Stimulated activated memory B cell treated with anti-CD40 and anti-IgM and Interleukin-4, amounts not matched to agents 10 μg/mL and 1 μg/mL and 100 μg/mL, for 72 hours (primary cell): ENCODE measurements around the gene KCNN3.

Experiments
- ATAC-seq: fragments of 150-1000 bp; cut with Tn5 transposase; 2 replicates; pipeline ENCODE4 v1.10.0; 2021
- H3K27ac Mint-ChIP-seq: one replicate; pipeline ENCODE4 v1.8.0; 2022; ENCODE audit warnings: mild to moderate bottlenecking, mixed read lengths
- H3K27me3 Mint-ChIP-seq: one replicate; pipeline ENCODE4 v1.8.0; 2022; ENCODE audit warnings: mixed read lengths
- H3K36me3 Mint-ChIP-seq: one replicate; pipeline ENCODE4 v1.8.0; 2022; ENCODE audit warnings: mixed read lengths
- H3K4me1 Mint-ChIP-seq: one replicate; pipeline ENCODE4 v1.8.0; 2022; ENCODE audit warnings: mixed read lengths
- H3K4me3 Mint-ChIP-seq: one replicate; pipeline ENCODE4 v1.8.0; 2022; ENCODE audit warnings: mild to moderate bottlenecking, moderate library complexity, mixed read lengths
- H3K9me3 Mint-ChIP-seq: one replicate; pipeline ENCODE4 v1.8.0; 2022; ENCODE audit warnings: mixed read lengths

KCNN3 gene

DNA sequence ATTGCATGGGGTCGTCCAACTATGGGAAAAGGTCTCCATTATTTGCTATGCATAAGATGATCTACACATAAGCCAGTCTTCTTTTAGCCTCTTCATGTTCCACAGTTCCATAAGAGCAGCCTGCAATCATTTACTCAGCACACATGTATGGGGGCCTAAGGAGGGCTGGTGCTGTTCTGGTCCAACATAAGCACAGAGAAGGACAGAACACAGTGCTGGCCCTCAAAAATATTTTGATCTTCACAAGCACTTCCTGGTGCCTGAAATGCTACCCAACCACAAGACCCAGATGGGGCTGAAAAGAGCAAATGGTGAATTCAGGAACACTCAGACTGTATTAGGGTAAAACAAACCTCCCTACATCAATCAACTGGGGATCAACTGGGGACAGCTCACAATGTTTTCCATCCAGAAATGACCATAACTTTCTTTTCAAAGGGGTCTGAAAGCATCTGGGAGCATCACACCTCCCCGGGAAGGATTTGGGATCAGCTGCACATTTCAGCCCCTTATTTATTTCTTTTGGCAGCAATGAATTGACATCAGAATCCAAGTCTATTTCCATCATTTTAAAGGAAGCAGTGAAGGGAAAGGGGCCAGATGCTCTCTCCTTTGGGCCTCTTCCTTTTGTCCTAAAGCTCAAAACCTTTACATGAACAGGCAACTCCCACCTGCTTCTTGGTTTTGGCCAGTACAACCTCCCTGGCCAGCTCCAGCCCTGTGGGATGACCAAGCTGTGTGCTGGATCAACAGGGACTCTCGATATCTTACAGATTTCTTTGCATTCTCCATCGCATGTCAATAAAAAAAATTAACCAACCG, 45.7 kb downstream of the KCNN3 start:
- H3K36me3 Mint-ChIP-seq, result no peaks in the 10 kb centered on the region
- no peak overlapping the region for H3K4me3 Mint-ChIP-seq
- no peaks in the 10 kb centered on the region for H3K27me3 Mint-ChIP-seq
- ATAC-seq, result no peak
- peaks cover 14% of the 10 kb centered on the region for H3K4me1 Mint-ChIP-seq
- no peak overlapping the region for H3K27ac Mint-ChIP-seq
- no peaks in the 10 kb centered on the region for H3K9me3 Mint-ChIP-seq

DNA sequence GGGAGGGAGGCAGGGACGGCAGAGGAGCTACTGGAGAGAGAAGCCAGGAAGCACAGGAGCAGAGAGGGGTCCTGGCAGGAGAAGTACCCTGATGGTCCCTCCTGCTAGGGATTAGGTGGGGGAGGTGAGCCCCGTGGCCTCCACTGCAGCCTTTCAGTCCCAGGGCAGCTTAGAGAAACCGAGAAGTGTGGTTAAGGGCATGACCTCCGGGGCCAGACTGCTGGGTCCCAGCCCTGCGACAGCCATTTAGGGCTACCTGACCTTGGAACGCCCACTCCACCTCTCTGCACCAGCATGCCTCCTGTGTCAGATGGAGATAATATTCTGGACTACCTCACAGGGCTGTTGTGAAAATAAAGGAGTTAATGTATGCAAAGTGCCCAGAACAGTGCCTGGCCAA, 47.4 kb downstream of the KCNN3 start:
- no peak overlapping the region for H3K4me3 Mint-ChIP-seq
- no peaks in the 10 kb centered on the region for H3K36me3 Mint-ChIP-seq
- no peak for ATAC-seq
- no peaks in the 10 kb centered on the region for H3K9me3 Mint-ChIP-seq
- H3K27ac Mint-ChIP-seq, result no peak overlapping the region
- H3K4me1 Mint-ChIP-seq, result peaks cover 16% of the 10 kb centered on the region
- H3K27me3 Mint-ChIP-seq, result no peaks in the 10 kb centered on the region

DNA sequence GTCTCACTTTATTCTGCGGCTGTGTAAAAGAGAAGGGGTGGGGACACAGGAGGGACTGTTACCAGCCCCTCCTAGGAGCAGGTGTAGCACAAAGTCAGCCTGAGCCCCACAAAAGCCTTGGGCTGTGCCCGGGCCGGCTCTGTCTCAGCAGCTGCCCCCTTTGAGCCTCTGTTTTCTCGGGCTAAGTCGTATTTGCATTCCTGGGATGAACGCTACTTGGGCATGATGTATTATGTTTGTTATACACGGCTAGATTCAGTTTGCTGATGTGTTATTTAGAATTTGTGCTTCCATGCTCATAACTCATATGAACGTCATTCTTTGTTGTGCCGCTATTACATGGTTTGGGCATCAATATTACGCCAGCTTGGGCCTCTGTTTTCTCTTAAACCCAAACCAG, 47.8 kb downstream of the KCNN3 start:
- peaks cover 16% of the 10 kb centered on the region for H3K4me1 Mint-ChIP-seq
- H3K4me3 Mint-ChIP-seq, result no peak overlapping the region
- no peak overlapping the region for H3K27ac Mint-ChIP-seq
- no peaks in the 10 kb centered on the region for H3K27me3 Mint-ChIP-seq
- H3K9me3 Mint-ChIP-seq, result no peaks in the 10 kb centered on the region
- no peaks in the 10 kb centered on the region for H3K36me3 Mint-ChIP-seq
- ATAC-seq, result no peak

DNA sequence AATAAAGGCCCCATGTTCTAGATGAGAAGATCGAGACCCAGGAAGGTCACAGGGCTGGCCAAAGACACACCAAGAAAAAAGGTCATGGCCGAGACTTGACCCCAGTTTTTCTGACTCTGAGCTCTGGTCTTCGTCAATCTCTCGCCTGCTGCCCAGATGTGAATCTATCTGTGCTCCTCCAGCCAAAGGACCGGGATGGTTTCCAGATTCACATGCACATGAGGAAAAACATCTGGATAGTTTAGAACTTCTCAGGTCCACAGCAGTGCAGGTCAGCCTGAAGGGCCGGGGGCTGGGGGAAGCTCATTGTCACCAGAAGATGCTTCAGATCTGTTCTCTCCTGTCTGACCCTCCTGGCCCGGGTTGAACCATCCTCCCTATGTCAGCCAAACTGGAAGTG, 49.0 kb downstream of the KCNN3 start:
- H3K9me3 Mint-ChIP-seq, result no peaks in the 10 kb centered on the region
- no peak for ATAC-seq
- H3K4me1 Mint-ChIP-seq, result peaks cover 16% of the 10 kb centered on the region
- H3K36me3 Mint-ChIP-seq, result no peaks in the 10 kb centered on the region
- H3K27ac Mint-ChIP-seq, result no peak overlapping the region
- H3K27me3 Mint-ChIP-seq, result no peaks in the 10 kb centered on the region
- H3K4me3 Mint-ChIP-seq, result no peak overlapping the region

DNA sequence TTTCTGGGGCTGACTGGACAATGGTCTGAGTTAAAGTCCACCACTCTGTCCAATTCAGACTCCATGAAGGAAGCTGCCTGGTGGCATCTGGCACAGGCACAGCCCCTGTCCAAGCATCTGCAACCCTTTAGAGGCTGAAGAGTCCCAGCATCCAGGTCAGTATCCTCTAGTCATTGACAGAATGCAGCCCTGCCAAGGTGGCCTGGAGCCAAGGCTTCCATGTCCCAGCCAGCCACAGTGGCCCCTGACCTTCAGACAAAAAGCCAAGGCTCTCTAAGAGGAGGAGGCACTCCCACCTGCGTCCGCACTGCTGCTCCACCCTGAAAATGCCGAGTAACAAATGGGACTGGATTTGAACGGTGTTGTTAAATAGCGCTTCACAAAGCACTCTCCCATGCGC, 49.4 kb downstream of the KCNN3 start:
- H3K27me3 Mint-ChIP-seq, result no peaks in the 10 kb centered on the region
- H3K36me3 Mint-ChIP-seq, result no peaks in the 10 kb centered on the region
- ATAC-seq, result no peak
- H3K4me3 Mint-ChIP-seq, result no peak overlapping the region
- peaks cover 16% of the 10 kb centered on the region for H3K4me1 Mint-ChIP-seq
- no peaks in the 10 kb centered on the region for H3K9me3 Mint-ChIP-seq
- no peak overlapping the region for H3K27ac Mint-ChIP-seq

DNA sequence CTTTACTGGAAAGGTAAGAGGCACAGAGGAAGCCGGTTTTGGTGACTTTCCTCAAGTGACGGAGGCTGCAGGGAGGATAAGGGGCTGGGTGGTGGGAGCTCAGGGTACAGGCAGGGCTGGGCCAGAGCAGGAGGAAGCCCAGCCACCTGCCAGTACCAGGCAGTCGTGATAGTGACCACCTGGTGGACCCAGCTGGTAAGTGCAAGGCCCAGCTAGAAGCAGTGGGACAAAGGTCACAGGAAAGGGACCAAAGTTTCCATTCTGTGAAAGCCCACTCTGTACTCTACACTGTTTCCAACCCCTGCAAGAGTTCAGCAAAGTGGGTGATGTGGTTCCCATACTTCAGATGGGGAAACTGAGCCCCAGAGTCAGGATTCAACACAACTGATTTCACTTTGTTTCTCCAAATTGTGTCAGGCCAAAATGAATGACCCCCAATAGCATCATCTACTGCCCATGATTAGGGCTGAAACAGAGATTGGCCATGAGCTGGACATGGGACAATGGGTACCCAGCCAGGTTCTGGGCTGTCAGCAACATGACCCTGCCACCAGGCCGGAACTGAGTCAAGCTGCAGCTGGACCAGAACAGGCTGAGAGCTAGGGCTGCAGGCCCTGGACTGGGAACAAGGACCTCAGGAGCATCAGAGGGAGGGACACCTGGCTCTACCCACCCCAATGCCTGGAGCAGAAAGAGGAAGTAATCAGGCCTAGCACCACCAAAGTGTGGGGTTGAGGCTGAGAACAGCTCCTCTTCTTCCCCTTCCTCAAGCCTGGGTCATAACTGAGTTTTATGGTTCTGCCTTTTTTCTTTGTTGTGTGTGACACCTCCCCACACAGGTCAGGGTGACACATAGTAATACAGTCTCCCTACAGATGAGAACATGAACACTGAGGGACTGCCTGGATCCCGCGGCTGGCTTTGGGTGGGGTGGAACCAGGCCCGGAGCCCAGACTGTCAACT, 50.2 kb downstream of the KCNN3 start:
- no peaks in the 10 kb centered on the region for H3K9me3 Mint-ChIP-seq
- no peaks in the 10 kb centered on the region for H3K27me3 Mint-ChIP-seq
- peaks cover 16% of the 10 kb centered on the region for H3K4me1 Mint-ChIP-seq
- no peak overlapping the region for H3K27ac Mint-ChIP-seq
- ATAC-seq, result peak; percentile 84
- H3K4me3 Mint-ChIP-seq, result no peak overlapping the region
- H3K36me3 Mint-ChIP-seq, result no peaks in the 10 kb centered on the region

DNA sequence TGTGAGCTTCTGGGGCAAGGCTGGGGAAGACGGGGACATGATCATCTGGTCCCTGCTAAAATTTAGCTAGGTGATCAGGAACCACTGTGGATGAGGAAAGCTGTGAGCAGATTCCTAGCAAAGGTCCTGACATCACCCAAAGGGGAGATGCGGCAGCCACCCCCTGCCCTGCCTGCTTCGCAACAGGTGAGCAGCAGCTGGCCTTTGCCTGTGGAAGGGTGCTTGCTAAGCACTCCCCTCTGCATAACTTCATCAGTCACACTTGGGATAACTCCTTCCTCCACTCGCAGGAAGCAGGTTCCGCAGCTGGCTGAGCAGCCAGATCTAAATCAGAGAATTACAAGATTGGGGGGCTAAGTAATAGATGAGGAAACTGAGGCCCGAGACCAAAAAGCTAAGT, 51.2 kb downstream of the KCNN3 start:
- no peak for ATAC-seq
- Mint-ChIP-seq H3K27ac (no peak overlapping the region), H3K36me3 (no peaks in the 10 kb centered on the region), H3K4me3 (no peak overlapping the region), H3K9me3 (no peaks in the 10 kb centered on the region), H3K27me3 (no peaks in the 10 kb centered on the region), H3K4me1 (peaks cover 16% of the 10 kb centered on the region)

DNA sequence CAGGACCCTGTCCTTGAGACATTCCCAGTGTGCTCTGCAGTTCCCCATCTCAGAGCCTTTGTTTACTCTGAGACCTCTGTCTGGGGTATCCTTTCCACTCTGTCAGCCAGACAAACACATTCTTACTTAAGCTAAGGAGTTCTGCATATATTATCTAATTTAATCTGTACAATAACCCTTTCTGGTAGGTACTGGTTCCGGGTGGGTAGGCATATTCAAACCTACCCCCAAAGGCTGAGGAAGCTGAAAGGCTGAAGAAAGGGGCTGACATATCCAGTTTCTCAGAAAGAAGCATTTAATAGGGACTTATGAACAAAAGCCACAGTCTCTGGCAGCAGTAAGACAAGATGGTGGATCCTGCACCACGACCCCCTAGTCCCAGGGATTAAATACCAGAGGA, 53.1 kb downstream of the KCNN3 start:
- Mint-ChIP-seq H3K4me1 (peaks cover 16% of the 10 kb centered on the region), H3K9me3 (no peaks in the 10 kb centered on the region), H3K27me3 (no peaks in the 10 kb centered on the region), H3K4me3 (no peak overlapping the region), H3K36me3 (no peaks in the 10 kb centered on the region), H3K27ac (no peak overlapping the region)
- ATAC-seq, result no peak

DNA sequence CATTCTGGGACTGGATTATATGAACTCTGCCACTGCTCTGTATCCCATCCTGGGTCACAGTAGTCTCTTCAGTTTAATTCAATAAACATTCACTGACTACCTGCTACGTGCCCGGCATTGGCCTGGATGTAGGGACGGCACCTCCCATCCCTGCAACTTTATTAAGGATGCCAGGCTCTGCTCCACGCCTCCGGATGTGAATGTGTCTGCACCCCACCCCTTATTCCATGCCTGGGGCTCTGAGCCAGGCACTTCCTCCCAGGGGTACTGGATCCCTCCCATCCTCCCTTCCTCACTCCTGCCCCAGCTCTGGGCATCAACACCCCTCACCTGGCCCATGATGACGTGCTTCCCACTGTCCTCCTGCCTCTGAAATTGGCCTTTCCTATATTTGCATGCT, 53.7 kb downstream of the KCNN3 start:
- H3K9me3 Mint-ChIP-seq, result no peaks in the 10 kb centered on the region
- H3K27me3 Mint-ChIP-seq, result no peaks in the 10 kb centered on the region
- H3K27ac Mint-ChIP-seq, result no peak overlapping the region
- H3K36me3 Mint-ChIP-seq, result no peaks in the 10 kb centered on the region
- ATAC-seq, result no peak
- no peak overlapping the region for H3K4me3 Mint-ChIP-seq
- H3K4me1 Mint-ChIP-seq, result peaks cover 16% of the 10 kb centered on the region

DNA sequence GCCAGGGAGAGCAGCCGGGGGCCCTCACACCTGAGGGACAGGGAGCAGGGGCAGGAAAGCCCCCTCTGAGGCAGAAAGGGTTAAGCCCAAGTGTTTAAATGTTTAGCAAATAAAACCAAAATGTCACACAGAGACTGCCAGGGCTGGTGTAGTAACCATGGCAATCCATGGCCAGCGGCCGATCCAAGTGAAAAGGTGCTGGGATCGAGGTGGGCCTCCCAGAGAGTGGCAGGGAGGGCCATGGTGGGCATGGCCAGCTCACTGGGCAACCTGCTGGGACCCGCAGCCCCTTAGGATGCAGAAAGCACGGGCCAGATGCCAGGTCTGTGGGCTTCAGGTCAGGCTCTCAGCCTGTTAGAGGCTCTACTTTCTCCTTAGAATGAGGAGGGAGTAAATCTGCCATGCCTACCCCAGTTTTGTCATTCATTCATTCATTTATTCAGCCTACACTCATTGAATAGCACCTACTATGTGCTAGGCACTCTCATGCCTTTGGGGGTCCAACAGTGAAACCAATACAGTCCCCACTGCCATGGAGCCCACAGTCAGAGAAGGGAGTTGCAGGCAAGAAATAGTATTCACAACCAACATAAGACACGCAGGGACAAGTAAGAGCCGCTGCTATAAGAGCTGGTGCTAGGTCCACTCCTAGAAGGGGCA, 56.1 kb downstream of the KCNN3 start:
- peaks cover 15% of the 10 kb centered on the region for H3K27me3 Mint-ChIP-seq
- no peaks in the 10 kb centered on the region for H3K9me3 Mint-ChIP-seq
- H3K27ac Mint-ChIP-seq, result no peak overlapping the region
- H3K4me1 Mint-ChIP-seq, result peaks cover 4% of the 10 kb centered on the region
- no peaks in the 10 kb centered on the region for H3K36me3 Mint-ChIP-seq
- ATAC-seq, result no peak
- H3K4me3 Mint-ChIP-seq, result no peak overlapping the region

DNA sequence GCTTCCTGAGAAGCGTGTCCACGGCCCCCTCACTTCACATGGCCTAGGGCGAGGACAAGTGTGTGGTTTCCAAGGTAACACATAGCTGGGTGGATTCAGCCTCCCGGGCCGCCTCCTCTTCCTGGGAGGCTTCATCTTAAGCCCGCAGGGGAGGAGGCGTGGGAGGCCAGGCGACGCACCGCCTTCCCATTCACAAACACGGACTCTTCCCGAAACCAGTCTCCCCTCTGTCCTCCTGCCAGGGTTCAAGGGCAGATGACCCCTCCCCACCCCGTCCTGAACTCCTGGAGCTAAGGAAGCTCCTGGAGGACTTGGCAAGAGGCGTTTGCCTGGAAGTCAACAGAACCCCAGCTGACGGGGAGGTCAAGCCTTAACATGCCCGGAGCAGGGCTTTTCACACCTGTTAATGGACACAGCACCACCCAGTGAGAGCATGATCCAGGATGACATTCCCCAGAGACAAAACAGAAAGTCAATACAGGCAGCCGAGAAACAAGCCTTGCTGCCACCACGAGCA, 56.7 kb downstream of the KCNN3 start:
- Mint-ChIP-seq H3K4me3 (no peak overlapping the region), H3K4me1 (peaks cover 11% of the 10 kb centered on the region), H3K9me3 (no peaks in the 10 kb centered on the region), H3K27ac (no peak overlapping the region), H3K27me3 (peaks cover 19% of the 10 kb centered on the region), H3K36me3 (no peaks in the 10 kb centered on the region)
- no peak for ATAC-seq

DNA sequence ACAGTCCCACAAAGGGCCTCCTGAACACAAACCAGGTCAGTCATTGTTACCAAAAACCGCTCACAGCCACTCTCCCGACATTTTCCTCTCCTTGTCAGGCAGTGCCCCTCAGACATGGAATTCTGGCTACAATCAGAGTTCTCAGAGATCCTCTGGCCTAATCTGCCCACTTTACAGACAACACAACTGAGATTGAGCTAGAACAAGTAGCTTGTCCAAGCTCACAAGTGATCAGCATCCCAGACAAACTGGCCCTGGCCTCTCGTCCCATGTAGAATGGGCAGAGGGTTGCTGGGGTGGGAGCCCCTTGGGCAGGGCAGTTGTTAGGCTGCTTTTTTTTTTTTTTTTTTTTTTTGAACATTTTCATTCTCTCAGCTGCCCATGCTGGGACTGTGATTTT, 57.2 kb downstream of the KCNN3 start:
- peaks cover 24% of the 10 kb centered on the region for H3K27me3 Mint-ChIP-seq
- no peak overlapping the region for H3K4me3 Mint-ChIP-seq
- no peak for ATAC-seq
- no peaks in the 10 kb centered on the region for H3K9me3 Mint-ChIP-seq
- H3K4me1 Mint-ChIP-seq, result peaks cover 15% of the 10 kb centered on the region
- H3K27ac Mint-ChIP-seq, result no peak overlapping the region
- H3K36me3 Mint-ChIP-seq, result no peaks in the 10 kb centered on the region

DNA sequence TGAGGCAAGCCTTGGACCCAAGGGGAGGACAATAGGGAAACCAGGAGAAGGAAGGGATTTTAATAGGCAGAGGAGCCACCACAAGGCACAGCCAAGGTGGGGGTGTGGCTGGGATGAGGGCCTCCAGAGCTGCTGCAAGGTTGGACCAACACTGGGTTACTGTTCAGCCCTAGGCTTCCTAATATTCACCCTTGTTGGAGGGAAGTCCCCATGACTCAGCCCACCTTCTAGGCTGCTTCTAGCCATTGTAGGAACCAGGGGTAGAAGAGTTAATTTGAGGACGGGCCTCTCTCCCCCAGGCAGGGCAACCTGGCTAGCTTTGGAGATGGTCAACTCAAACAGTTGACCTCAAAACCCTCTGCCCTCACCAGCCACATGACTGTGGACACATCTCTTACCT, 59.5 kb downstream of the KCNN3 start:
- Mint-ChIP-seq H3K27me3 (peaks cover 33% of the 10 kb centered on the region), H3K27ac (peak overlapping the region; percentile 26), H3K4me1 (peaks cover 32% of the 10 kb centered on the region), H3K4me3 (no peak overlapping the region), H3K36me3 (no peaks in the 10 kb centered on the region), H3K9me3 (no peaks in the 10 kb centered on the region)
- no peak for ATAC-seq

DNA sequence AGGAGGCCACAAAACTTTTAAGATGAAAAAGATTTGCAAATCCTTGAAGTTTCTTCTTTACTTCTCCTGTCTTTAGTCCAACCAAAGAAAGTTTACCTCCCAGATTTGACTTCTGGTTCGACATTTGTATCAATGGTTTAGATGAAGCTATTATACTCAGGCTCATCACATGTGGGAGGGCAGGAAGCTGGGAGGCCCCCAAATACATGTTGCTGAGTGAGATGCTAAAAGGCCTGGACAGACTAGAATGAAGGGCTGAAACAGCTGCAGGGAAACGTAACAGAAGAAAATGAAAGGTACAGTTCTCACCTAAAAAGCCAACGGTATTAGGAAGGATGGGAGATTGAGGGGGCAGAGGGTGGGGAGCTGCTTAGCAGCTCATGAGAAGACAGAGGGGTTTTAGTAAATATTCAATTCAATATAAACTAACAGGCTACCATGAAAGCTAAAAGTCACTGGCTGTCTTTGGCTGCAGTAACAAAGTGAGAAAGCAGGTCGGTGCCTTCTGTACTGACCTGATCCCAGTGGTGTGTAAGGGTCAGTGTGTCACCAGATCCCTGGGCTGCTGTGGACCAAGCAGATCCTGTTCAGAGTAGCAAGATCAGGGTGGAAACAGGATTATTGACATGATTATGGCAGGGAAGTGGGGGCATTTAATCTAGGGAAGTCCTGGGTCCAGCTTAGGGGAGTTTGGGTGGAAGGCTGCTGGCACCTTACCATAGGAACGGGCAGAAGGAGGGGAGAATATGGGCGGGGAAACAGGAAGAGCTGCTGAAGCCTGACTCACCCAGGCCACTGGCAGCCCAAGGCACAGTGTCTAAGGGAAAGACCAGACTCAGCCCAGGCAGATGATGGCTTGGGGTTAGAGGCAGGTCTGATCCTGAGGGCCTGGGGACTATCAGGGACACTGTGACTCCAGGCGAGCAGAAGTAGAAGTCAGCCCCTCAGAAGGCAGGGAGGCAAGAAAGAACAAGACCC, 60.4 kb downstream of the KCNN3 start:
- no peaks in the 10 kb centered on the region for H3K9me3 Mint-ChIP-seq
- H3K27ac Mint-ChIP-seq, result peak overlapping the region; percentile 26

More for the DNA sequence above, 60.4 kb downstream of the KCNN3 start:
- Mint-ChIP-seq H3K36me3 (no peaks in the 10 kb centered on the region), H3K4me1 (peaks cover 32% of the 10 kb centered on the region), H3K27me3 (peaks cover 41% of the 10 kb centered on the region), H3K4me3 (no peak overlapping the region)
- no peak for ATAC-seq
